GM19239 (cell line): ENCODE measurements around the gene NMRK2.
"Not testable (repeated sequence)": the region's sequence is repeated elsewhere in the genome, so short reads cannot be mapped to it uniquely, and the experiment has no call there.

Experiments
- DNase-seq: peaks from one replicate; pipeline ENCODE4 v3.0.0; 2011; ENCODE audit warnings: low spot score; ENCODE audit not compliant: insufficient read length
- FAIRE-seq: peaks from 2 replicates; lab custom pipeline; 2011; peaks lifted over from hg19 to GRCh38; lab: Jason Lieb, UNC

The NMRK2 gene, protein sequence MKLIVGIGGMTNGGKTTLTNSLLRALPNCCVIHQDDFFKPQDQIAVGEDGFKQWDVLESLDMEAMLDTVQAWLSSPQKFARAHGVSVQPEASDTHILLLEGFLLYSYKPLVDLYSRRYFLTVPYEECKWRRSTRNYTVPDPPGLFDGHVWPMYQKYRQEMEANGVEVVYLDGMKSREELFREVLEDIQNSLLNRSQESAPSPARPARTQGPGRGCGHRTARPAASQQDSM

DNA sequence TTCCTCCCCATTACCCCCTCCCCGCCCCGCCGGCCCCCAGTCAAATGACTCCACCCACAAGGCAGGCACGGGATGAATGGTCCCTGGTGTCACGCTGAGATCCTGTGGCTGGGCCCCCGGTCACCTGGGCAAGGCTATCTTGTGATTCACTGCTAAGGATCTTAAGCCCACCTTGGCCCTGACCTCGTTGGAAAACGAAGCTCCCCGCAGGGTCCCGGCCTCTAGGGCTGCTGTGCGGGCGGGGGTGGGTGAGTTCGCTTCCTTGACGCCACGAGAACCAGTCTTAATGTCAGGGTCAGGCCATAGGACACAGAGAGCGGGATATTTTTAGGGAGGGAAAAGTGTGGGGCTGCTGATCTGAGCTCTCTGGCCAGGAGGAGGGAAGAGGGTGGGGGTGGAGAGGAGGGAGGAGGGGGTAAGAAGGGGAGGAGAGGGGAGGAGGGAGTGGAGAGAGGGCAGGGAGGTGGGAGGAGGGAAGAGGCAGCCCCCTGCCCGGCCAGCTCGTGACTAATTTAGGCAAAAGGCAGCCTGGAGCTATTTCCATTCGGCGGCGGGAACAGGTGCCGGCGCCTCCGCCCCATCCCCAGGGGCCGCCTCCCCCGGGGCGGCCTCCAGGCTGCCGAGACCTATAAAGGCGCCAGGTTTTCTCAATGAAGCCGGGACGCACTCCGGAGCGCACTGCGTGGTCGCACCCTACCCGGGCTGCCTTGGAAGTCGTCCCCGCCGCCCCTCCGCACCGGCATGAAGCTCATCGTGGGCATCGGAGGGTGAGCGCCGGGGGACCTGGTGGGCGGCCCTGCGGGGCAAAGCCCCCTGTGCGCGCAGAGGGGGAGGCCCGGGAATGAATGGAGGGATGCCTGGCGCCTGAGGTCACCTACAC lies at the start of gene NMRK2:
Gene NMRK2 (plus strand): TSS at position 139 of the 880 bp plus-strand sequence. CDS start 603 bp downstream, at position 742.
- DNase-seq (no peak), FAIRE-seq (no peak)

DNA sequence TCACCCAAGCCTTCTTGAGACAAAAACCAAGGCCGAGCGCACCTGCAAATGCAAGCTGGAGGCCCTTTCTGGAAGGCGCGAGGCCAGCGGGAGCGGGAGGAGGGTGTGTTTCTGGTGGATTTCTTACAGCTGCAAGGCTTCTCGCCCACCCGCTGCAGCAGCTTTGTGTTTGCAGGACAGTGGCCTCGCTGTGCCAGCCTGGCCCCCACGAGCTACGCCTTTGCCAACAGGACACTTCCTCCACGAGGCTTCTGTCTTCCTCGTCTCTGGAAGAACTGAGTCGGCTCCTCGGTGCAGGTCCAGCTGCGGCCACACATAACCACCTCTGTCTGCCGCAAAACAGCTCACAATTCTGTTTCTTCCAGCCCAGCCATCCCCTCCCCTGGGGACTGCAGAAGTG lies 42.3 kb upstream of the NMRK2 start:
- no peak for DNase-seq
- no peak for FAIRE-seq

DNA sequence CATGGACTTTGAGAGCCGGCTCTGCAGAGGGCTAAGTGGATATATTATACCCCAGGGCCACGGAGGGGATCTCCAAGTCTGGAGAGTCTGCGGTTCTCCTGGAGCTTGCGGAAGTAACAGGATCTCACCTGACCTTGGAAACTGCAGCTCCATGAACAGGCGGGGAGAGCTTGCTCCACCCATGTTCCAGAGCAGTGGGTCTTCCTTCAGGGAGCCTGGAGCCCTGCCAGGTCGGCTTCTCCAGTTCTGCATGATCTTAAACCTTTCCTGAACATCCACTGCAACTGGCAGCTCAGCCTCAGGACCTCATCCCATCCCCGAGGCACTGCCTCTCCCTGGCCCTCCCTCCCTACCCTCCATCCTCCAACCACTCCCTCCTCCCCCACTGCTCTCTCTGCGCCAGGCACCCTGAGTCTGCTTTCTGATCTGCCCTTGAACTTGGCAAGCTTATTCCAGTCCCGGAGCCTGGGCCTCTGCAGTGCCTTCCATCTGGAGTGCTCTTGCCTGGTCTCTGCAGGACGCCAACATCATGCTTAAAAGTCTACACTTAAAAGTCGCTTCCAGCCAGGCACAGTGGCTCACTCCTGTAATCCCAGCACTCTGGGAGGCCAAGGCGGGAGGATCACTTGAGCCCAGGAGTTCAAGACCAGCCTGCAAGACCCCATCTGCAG lies 39.2 kb upstream of the NMRK2 start:
- FAIRE-seq (no peak), DNase-seq (no peak)

DNA sequence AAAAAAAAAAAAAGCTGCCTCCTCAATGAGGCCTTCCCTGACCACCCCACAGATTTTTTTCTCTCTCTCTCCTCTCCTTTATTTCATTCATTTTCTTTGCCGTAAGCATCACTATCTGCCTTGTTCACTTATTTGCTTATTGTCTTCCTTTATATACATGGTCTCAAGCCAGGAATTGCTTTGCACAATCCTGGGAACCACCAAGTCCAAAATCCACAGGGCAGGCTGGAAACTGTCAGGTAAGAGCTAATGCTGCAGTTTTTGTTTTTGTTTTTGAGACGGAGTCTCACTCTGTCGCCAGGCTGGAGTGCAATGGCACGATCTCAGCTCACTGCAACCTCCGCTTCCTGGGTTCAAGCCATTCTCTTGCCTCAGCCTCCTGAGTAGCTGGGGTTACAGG lies 37.9 kb upstream of the NMRK2 start:
- not testable (repeated sequence) for FAIRE-seq

GRCh38 chr19:3895788-3896187 lies 37.1 kb upstream of the NMRK2 start:
- FAIRE-seq (no peak), DNase-seq (no peak)

More for the DNA sequence above, 37.9 kb upstream of the NMRK2 start:
- not testable (repeated sequence) for DNase-seq

- FAIRE-seq (no peak), DNase-seq (no peak)
Observed at GRCh38 chr19:3897936-3898335, 34.9 kb upstream of the NMRK2 start.

DNA sequence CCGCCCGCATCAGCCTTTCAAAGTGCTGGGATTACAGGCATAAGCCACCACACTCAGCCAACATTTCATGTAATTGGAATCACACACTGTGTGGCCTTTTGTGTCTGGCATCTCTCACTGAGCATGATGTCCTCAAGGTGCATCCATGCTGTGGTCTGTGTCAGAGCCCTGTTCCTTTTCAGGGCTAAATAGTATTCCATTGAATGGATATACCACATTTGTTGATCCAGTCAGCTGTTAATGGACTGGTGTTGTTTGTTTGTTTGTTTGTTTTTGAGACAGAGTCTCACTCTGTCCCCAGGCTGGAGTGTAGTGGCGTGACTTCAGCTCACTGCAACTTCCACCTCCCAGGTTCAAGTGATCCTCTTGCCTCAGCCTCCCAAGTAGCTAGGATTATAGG lies 34.4 kb upstream of the NMRK2 start:
- DNase-seq (no peak), FAIRE-seq (no peak)

DNA sequence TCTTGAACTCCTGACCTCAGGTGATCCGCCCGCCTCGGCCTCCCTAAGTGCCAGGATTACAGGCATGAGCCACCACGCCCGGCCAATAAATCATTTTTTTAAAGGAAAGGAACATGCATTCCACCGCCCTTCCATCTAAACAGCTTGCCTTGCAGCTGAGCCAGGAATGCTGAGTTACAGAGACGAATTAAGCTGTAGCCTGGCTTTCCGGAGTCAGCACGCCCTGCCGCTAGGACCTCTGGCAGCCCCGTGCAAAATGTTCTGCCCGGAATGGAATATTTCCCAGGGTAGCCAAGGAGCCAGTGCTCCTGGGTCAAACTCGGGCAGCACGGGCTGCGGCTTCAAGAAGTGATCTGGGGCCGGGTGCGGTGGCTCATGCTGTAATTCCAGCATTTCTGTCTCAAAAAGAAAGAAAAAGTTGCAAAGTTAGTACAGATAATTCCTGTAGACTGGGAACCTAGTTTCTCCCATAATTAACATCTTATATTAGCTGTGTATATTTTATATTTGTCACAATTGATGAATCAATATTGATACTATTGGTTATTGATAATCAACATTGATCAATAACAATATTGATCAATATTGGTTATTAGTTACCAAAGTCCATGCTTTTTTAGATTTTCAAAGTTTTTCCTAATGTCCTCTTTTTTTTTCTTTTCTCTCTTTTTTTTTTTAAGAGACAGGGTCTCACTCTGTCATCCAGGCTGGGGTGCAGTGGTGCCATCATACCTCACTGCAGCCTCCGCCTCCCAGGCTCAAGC lies 33.2 kb upstream of the NMRK2 start:
- DNase-seq = no peak

GRCh38 chr19:3902317-3902973 lies 30.4 kb upstream of the NMRK2 start:
- FAIRE-seq = no peak
- no peak for DNase-seq

More for the DNA sequence above, 33.2 kb upstream of the NMRK2 start:
- FAIRE-seq = no peak

- no peak for FAIRE-seq
- DNase-seq = no peak
Observed at GRCh38 chr19:3904233-3904632, 28.6 kb upstream of the NMRK2 start.

DNA sequence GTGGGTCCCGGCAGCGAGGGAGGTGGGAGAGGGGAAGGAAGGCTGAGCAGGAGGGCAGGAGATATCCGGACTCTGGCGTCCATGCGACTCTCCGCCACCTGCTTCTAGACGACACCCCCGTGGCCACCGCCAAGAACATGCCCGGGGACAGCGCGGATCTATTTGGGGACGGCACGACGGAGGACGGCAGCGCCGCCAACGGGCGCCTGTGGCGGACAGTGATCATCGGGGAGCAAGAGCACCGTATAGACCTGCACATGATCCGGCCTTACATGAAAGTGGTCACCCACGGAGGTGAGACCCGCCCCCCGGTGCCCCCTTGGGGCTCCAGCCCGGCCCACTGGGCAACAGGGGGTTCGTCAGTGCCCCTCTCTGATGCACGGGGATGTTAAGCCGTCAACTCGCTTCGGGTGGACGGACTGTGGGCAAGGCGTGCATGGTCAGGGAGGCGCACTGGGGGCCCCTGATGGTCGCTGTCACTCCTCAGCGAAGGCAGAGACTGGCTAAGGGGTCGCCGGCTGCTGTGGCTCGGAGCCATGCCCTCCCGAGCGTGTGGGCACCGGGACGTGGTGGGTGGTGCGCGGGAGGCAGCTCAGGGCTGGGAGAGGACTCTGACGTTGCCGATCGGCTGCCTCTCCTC lies 25.1 kb upstream of the NMRK2 start:
- no peak for FAIRE-seq
- DNase-seq = no peak

DNA sequence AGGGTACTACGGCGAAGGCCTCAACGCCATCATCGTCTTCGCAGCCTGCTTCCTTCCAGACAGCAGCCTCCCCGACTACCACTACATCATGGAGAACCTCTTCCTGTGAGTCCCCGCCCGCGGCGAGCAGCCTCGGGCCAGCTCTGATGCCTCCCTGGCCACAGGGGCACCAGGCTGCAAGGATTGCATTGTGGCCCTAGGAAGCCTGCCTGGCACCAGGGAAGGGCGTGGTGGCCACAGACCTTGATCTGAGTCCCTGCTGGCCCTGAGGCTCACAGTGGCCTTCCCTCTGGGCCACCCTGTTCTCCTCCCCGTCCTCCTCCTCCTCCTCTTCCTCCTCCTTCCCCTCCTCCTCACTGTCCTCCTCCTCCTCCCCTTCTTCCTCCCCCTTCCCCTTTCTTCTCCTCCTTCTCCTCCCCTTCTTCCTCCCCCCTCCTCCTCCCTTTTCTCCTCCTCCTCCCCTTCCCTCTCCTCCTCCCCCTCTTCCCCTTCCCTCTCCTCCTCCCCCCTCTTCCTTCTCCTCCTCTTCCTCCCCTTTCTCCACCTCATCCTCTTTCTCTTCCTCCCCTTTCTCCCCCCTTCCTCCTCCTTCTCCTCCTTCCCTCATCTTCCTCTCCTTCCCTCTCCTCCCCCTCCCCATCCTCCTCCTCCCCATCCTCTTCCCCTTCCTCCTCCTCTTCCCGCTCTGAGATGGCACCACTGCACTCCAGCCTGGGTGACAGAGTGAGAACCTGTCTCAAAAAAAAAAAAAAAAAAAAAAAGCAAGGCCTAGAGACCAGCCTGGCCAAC lies 24.4 kb upstream of the NMRK2 start:
- DNase-seq = no peak
- FAIRE-seq = no peak

GRCh38 chr19:3910105-3910504 lies 22.8 kb upstream of the NMRK2 start:
- FAIRE-seq (no peak), DNase-seq (no peak)

DNA sequence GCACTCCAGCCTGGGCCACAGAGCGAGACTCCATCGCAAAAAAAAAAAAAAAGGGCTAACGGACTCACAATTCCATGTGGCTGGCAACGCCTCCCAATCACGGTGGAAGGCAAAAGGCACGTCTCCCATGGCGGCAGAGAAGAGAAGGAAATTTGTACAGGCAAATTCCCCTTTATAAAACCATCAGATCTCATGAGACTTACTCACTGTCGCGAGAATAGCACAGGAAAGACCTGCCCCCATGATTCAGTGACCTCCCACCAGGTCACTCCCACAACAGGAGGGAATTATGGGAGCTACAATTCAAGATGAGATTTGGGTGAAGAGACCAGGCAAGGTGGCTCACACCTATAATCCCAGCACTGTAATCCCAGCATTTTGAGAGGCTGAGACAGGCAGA lies 18.7 kb upstream of the NMRK2 start:
- FAIRE-seq = no peak
- DNase-seq = no peak

- no peak for DNase-seq
- no peak for FAIRE-seq
Observed at GRCh38 chr19:3916033-3916432, 16.8 kb upstream of the NMRK2 start.

DNA sequence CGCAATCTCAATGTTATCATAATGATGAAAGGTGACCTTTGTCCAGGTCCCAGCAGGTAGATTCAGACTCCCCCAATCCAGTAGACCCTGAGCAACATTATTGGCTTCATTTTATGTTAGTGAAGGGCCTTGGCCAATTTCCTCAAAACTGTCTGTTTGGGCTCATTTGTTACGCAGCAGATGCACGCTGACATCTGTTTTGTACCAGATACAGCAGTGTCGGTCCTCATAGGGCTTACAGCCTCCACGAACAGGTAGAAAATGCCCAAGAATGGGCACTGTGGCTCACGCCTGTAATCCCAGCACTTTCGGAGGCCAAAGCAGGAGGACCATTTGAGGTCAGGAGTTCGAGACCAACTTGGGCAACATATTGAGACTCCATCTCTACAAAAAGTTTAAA lies 13.1 kb upstream of the NMRK2 start:
- FAIRE-seq = no peak
- no peak for DNase-seq

DNA sequence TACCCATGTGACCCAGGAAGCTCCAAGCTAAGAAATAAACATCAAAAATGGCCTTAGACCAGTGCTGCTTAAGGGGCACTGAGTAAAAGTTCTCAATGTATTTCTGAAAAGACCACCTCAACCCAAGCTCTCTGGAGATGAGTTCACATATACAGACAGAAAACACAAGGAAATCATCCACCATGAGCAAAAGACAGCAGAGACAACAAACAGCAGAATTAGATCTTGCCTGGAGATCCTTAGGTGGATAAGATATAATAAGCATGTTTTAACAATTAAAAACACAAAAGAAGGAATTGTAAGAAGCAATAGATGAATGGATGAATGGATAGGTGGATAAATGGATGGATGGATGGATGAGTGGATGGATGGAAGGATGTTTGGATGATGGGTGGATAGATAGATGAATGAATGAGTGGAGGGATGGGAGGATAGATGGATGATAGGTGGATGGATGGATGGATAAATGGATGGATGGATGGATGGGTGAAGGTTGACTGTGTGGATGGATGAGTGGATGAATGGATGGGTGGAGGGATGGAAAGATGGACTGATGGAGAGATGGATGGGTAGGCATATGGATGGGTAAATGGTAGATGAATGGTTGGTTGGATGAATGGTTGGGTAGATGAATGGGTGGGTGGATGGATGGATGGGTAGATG lies 9.6 kb upstream of the NMRK2 start:
- DNase-seq = no peak
- FAIRE-seq = no peak

DNA sequence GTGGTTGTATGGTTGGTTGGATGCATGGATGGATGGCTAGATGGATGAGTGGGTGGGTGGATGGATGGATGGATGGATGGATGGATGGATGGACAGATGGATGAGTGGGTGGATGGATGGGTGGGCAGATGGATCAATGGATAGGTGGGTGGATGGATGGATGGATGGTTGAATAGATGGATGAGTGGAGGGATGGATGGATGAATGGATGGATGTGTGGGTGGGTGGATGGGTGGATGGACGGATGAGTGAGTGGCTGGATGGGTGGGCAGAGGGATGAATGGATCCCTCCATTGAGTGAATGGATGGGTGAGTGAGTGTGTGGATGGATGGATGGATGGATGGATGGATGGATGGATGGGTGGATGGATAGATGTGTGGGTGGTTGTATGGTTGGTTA lies 9.0 kb upstream of the NMRK2 start:
- FAIRE-seq = no peak

More for the DNA sequence above, 9.0 kb upstream of the NMRK2 start:
- no peak for DNase-seq
